ENCODE measurements around the gene MED15. TPM values are rescaled to one million over a fixed set of nuclear protein-coding genes. Genes with fewer than 3 reads are reported as not detected.

MED15 gene
- total RNA-seq, 4 donors from 2014 or later, result 37.5 to 69.4 (median 52.7) TPM

DNA sequence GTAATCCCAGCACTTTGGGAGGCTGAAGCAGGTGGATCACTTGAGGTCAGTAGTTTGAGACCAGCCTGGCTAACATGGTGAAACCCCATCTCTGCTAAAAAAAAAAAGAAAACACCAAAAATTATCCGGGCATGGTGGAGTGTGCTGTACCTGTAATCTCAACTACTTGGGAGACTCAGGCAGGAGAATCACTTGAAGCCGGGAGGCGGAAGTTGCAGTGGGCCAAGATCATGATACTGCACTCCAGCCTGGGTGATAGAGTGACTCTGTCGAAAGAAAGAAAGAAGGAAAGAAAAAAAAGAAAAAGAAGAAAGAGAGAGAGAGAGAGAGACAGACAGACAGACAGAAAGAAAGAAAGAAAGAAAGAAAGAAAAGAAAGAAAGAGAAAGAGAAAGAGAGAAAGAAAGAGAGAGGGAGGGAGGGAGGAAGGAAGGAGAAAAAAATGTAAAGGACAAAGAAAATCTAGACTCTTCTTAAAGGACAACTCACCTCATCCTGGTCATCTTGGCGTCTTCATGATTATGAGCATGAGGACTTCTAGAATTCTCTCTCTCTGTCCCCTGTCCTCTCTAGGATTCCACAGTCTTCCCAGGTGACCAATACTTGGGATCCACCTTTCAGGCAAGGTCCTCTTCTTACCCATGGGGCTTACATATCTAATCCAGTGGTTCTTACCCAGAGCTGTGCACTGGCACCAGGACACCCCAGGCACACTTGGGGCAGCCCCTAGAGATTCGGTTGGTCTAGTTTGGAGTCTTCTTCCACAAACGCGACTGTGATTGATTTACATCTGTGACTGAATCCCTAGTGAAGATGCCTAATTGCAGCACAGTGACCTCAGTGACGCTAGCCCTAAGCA is 120.9 kb downstream of the MED15 start:
- Histone ChIP-seq H3K27me3 (no peaks in the 10 kb centered on the region), H3K27ac (no peak overlapping the region), H3K36me3 (no peaks in the 10 kb centered on the region), H3K4me1 (no peaks in the 10 kb centered on the region), H3K9me3 (no peaks in the 10 kb centered on the region), H3K4me3 (no peak overlapping the region)
- no peak for DNase-seq
- intact Hi-C loops (cut with DNase I; ENCODE audit: low total_unique reads), result no loop called here
- ATAC-seq, result no peak
- TF ChIP-seq POLR2A (IDR thresholded peaks at IDR 0.05), result no peak
- TF ChIP-seq, protein P1, sequence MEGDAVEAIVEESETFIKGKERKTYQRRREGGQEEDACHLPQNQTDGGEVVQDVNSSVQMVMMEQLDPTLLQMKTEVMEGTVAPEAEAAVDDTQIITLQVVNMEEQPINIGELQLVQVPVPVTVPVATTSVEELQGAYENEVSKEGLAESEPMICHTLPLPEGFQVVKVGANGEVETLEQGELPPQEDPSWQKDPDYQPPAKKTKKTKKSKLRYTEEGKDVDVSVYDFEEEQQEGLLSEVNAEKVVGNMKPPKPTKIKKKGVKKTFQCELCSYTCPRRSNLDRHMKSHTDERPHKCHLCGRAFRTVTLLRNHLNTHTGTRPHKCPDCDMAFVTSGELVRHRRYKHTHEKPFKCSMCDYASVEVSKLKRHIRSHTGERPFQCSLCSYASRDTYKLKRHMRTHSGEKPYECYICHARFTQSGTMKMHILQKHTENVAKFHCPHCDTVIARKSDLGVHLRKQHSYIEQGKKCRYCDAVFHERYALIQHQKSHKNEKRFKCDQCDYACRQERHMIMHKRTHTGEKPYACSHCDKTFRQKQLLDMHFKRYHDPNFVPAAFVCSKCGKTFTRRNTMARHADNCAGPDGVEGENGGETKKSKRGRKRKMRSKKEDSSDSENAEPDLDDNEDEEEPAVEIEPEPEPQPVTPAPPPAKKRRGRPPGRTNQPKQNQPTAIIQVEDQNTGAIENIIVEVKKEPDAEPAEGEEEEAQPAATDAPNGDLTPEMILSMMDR (IDR thresholded peaks at IDR 0.05 in 4 of 5, conservative IDR thresholded peaks at IDR 0.05 in 1 of 5), result no peak
- in situ Hi-C loops (cut with MboI; ENCODE audit: low sequenced_read_pairs in 4 of 4), result no loop called here

DNA sequence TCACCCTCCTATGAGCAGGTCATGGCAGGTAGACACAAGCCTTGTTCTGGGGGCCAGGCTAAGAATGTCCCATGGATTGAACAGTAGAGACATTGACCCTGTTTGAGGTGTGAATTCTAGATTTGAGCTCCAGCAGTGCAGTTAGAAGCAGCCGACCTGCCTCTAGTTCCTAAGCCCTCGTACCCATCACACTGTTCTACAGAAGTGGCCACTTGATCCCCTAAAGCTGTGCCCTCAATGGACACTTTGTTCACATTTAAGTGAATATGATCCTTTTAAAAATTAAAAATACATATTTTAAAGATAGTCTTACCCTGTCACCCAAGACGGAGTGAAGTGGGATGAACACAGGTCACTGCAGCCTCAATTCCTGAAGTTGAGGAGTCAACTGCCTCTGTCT is 122.0 kb downstream of the MED15 start:
- in situ Hi-C loops (cut with MboI; ENCODE audit: low sequenced_read_pairs in 4 of 4), result no loop called here
- DNase-seq, result no peak
- H3K36me3 ChIP-seq, result no peaks in the 10 kb centered on the region
- no peak overlapping the region for H3K27ac ChIP-seq
- TF ChIP-seq POLR2A (IDR thresholded peaks at IDR 0.05), result no peak
- TF ChIP-seq, protein P1 (IDR thresholded peaks at IDR 0.05 in 4 of 5, conservative IDR thresholded peaks at IDR 0.05 in 1 of 5), result no peak
- H3K4me1 ChIP-seq, result no peaks in the 10 kb centered on the region
- H3K27me3 ChIP-seq, result no peaks in the 10 kb centered on the region
- ATAC-seq, result no peak
- intact Hi-C loops (cut with DNase I; ENCODE audit: low total_unique reads), result no loop called here
- H3K9me3 ChIP-seq, result no peaks in the 10 kb centered on the region
- no peak overlapping the region for H3K4me3 ChIP-seq

DNA sequence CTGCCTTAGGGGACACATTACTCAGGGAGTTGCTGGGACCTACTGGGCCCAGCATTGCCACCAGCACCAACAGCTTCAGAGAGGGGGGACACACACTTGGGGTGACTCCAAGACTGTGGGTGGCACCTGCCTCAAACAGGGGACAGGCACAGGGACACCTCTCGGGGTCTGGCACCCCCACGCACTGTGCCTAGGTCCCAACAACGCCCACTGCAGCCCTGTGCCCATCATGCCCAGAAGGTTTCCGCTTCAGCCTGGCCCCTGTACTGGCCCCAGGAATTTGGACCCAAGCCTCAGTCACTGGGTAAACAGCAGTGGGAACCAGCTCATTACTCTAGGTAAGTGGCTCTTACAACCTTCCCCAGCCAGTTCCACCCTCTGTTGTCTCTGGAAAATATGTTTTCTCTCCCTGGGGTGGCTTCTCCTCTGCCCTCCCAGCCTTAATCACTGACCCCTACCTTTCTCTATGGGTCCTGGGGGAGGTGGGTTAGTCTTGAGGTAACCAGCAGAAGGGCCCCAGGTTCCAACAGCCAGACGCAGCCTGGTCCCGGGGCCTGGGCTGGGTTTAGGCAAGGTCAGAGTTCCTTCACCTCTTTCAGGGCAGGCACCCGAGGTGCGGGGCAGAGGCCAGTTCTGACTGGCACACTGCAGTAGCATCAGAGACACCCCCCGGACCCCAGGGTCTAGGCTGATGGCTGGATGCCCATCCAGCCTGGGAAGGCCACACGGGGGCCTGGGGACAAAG is 123.6 kb downstream of the MED15 start:
- intact Hi-C loops (cut with DNase I; ENCODE audit: low total_unique reads), result no loop called here
- TF ChIP-seq, protein P1 (IDR thresholded peaks at IDR 0.05 in 4 of 5, conservative IDR thresholded peaks at IDR 0.05 in 1 of 5), result no peak
- TF ChIP-seq POLR2A (IDR thresholded peaks at IDR 0.05), result no peak
- Histone ChIP-seq H3K4me1 (no peaks in the 10 kb centered on the region), H3K27me3 (no peaks in the 10 kb centered on the region), H3K36me3 (no peaks in the 10 kb centered on the region), H3K9me3 (no peaks in the 10 kb centered on the region), H3K27ac (no peak overlapping the region), H3K4me3 (no peak overlapping the region)
- no peak for DNase-seq
- ATAC-seq, result no peak
- in situ Hi-C loops (cut with MboI; ENCODE audit: low sequenced_read_pairs in 4 of 4), result no loop called here

DNA sequence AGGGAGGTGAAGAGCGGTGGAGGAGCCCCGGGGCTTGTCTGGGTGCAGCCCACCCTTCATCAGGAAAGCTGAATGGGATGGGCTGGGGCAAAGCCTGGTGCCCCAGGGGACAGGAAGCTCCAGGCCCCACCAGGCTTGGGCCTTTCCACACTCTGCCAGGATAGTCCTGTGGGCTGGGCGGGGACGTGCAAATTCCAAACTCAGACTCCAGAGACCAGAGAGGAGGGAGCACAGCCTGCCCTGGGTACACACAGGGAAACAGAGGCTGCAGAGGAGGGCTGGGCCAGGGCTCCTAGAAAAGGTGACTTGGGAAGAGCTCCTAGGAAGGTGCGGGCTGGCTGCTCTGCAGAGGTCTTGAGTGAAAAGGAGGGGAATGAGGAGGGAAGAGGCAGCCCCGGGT is 124.7 kb downstream of the MED15 start:
- ATAC-seq (no peak), DNase-seq (no peak)
- intact Hi-C loops (cut with DNase I; ENCODE audit: low total_unique reads) (no loop called here), in situ Hi-C loops (cut with MboI; ENCODE audit: low sequenced_read_pairs in 4 of 4) (no loop called here)
- Histone ChIP-seq H3K4me3 (no peak overlapping the region), H3K27me3 (peaks cover 0 to 2% (median 0%) of the 10 kb centered on the region in 3 donors), H3K9me3 (no peaks in the 10 kb centered on the region), H3K36me3 (no peaks in the 10 kb centered on the region), H3K4me1 (no peaks in the 10 kb centered on the region), H3K27ac (no peak overlapping the region)
- TF ChIP-seq POLR2A (IDR thresholded peaks at IDR 0.05), result no peak
- TF ChIP-seq, protein P1 (IDR thresholded peaks at IDR 0.05 in 4 of 5, conservative IDR thresholded peaks at IDR 0.05 in 1 of 5), result no peak

Measured in gastrocnemius medialis (tissue), 4 donors.